OCI-LY7 (cell line): ENCODE data around the gene COL4A1. TPM values are rescaled to one million over a fixed set of nuclear protein-coding genes. Genes with fewer than 3 reads are reported as not detected.

Experiments used
- BruUV-seq: library from RNA; stranded (reverse); fragments of 400-500 nt; replicated peaks from 2 replicates; lab custom pipeline; 2021; lab: Mats Ljungman, UMichigan
- CTCF ChIA-PET: fragments of 300-600 bp; sonication (Branson Sonifier 250); formaldehyde crosslinking; loops from one replicate; lab custom pipeline; 2022; ENCODE audit warnings: antibody characterized with exemption; ENCODE audit not compliant: unreplicated experiment; lab: Charles Lee
- POLR2A ChIA-PET: fragments of 300-600 bp; sonication (Branson Sonifier 250); formaldehyde crosslinking; loops from one replicate; lab custom pipeline; 2022; ENCODE audit warnings: antibody characterized with exemption; lab: Charles Lee
- DNase-seq: peaks from one replicate; pipeline ENCODE4 v3.0.0-alpha.2; 2015; ENCODE audit warnings: low spot score
- H2AFZ ChIP-seq: fragments of 200-600 bp; sonication (generic), shearing (Covaris generic); 2 replicates; pipeline ENCODE4 v1.6.1; 2014; ENCODE audit warnings: mild to moderate bottlenecking, antibody characterized with exemption, low read length, moderate library complexity
- H3K27ac ChIP-seq: fragments of 200-600 bp; sonication (generic); 2 replicates; pipeline ENCODE4 v1.5.1; 2014; ENCODE audit warnings: mixed run types, low read depth, mild to moderate bottlenecking, moderate library complexity, low read length, inconsistent platforms; ENCODE audit not compliant: poor library complexity, severe bottlenecking
- H3K36me3 ChIP-seq: fragments of 200-600 bp; sonication (generic); 2 replicates; pipeline ENCODE4 v1.6.1; 2014; ENCODE audit warnings: mild to moderate bottlenecking, antibody characterized with exemption, low read length, moderate library complexity, mixed read lengths; ENCODE audit not compliant: insufficient read depth
- H3K4me1 ChIP-seq: fragments of 200-600 bp; sonication (generic); 2 replicates; pipeline ENCODE4 v1.5.1; 2014; ENCODE audit warnings: mild to moderate bottlenecking, low read length; ENCODE audit not compliant: insufficient read depth, poor library complexity, severe bottlenecking
- H3K4me2 ChIP-seq: fragments of 200-600 bp; sonication (generic); 2 replicates; pipeline ENCODE4 v1.6.1; 2014; ENCODE audit warnings: mild to moderate bottlenecking, low read length
- H3K4me3 ChIP-seq: fragments of 200-600 bp; sonication (generic); 2 replicates; pipeline ENCODE4 v1.5.1; 2014; ENCODE audit warnings: mild to moderate bottlenecking, low read depth, low read length; ENCODE audit not compliant: poor library complexity, severe bottlenecking
- H3K79me2 ChIP-seq: fragments of 200-600 bp; sonication (generic); 2 replicates; pipeline ENCODE4 v1.6.1; 2016; ENCODE audit warnings: low read depth, mild to moderate bottlenecking, low read length, moderate library complexity, mixed read lengths; ENCODE audit not compliant: insufficient read depth
- H3K9me2 ChIP-seq: fragments of 200-600 bp; sonication (generic); 2 replicates; pipeline ENCODE4 v1.6.1; 2016; ENCODE audit warnings: mild to moderate bottlenecking, low read length, mixed read lengths; ENCODE audit not compliant: insufficient read depth
- H3K9me3 ChIP-seq: fragments of 200-600 bp; sonication (generic); 2 replicates; pipeline ENCODE4 v1.6.1; 2014; ENCODE audit warnings: mild to moderate bottlenecking, mixed run types, low read length, mixed read lengths
- H4K20me1 ChIP-seq: fragments of 200-600 bp; sonication (generic); 2 replicates; pipeline ENCODE4 v1.6.1; 2014; ENCODE audit warnings: mild to moderate bottlenecking, antibody characterized with exemption, low read length, moderate library complexity, mixed read lengths; ENCODE audit not compliant: insufficient read depth
- CTCF ChIP-seq: fragments of 200-600 bp; sonication (generic); conservative IDR thresholded peaks from 2 replicates; pipeline ENCODE4 v1.5.1; 2014; ENCODE audit warnings: mild to moderate bottlenecking, antibody characterized with exemption, low read length, moderate library complexity, mixed read lengths
- EZH2phosphoT487 ChIP-seq: fragments of 200-600 bp; sonication (generic); IDR thresholded peaks from 2 replicates; pipeline ENCODE4 v1.6.1; 2018; ENCODE audit warnings: low read depth, borderline replicate concordance, mild to moderate bottlenecking, mixed run types, antibody characterized with exemption, low read length, moderate library complexity, mixed read lengths
- intact Hi-C: fragments of 100-400 bp; cut with micrococcal nuclease; formaldehyde crosslinking; loops from one replicate; pipeline ENCODE4 v1.10.0; 2022; ENCODE audit not compliant: unreplicated experiment
- total RNA-seq, 2 experiments: library from RNA; depleted of rRNA in 1 of 2; stranded (reverse); fragments of >200 nt in 1 of 2; shearing (Covaris generic) in 1 of 2; gene quantifications; 2 replicates each; pipeline ENCODE4 v1.2.3, GENCODE V29; 2014 to 2022

COL4A1 gene
- total RNA-seq, 2 experiments from 2014 or later = 0.06 TPM; not detected in 1

GRCh38 chr13:110289174-110289573 is 17.8 kb downstream of the COL4A1 start:
- no peak overlapping the region for H3K4me3 ChIP-seq
- H3K79me2 ChIP-seq = no peaks in the 10 kb centered on the region
- no peak overlapping the region for H2AFZ ChIP-seq
- BruUV-seq = no TSS peak
- TF ChIP-seq CTCF (no peak), EZH2phosphoT487 (no peak)
- H3K27ac ChIP-seq = no peak overlapping the region
- no peak for DNase-seq
- no peaks in the 10 kb centered on the region for H3K9me2 ChIP-seq
- no peak overlapping the region for H3K4me2 ChIP-seq
- POLR2A ChIA-PET = no interaction called here
- intact Hi-C loops = no loop called here
- H3K4me1 ChIP-seq = no peaks in the 10 kb centered on the region
- H3K9me3 ChIP-seq = no peaks in the 10 kb centered on the region
- H4K20me1 ChIP-seq = no peaks in the 10 kb centered on the region
- CTCF ChIA-PET = no interaction called here
- H3K36me3 ChIP-seq = no peaks in the 10 kb centered on the region

GRCh38 chr13:110286833-110287819 is 19.8 kb downstream of the COL4A1 start:
- CTCF ChIA-PET = no interaction called here
- H3K79me2 ChIP-seq = no peaks in the 10 kb centered on the region
- H3K36me3 ChIP-seq = no peaks in the 10 kb centered on the region
- no peak overlapping the region for H3K4me3 ChIP-seq
- TF ChIP-seq CTCF (no peak), EZH2phosphoT487 (no peak)
- no peak overlapping the region for H3K4me2 ChIP-seq
- no peak overlapping the region for H2AFZ ChIP-seq
- no peak overlapping the region for H3K27ac ChIP-seq
- H3K9me3 ChIP-seq = no peaks in the 10 kb centered on the region
- no peaks in the 10 kb centered on the region for H4K20me1 ChIP-seq
- intact Hi-C loops = no loop called here
- H3K9me2 ChIP-seq = no peaks in the 10 kb centered on the region
- BruUV-seq = no TSS peak
- POLR2A ChIA-PET = no interaction called here
- H3K4me1 ChIP-seq = no peaks in the 10 kb centered on the region
- DNase-seq = no peak
